Measurements from ENCODE around the gene RNF2. TPM values are rescaled to one million over a fixed set of nuclear protein-coding genes. Genes with fewer than 3 reads are reported as not detected.

The RNF2 gene
- total RNA-seq, 2 donors from 2014 or later, result 12.6 to 14.1 TPM

- DNase-seq (ENCODE audit: low spot score), result no peak
- Histone ChIP-seq H3K27me3 (no peaks in the 10 kb centered on the region), H3K4me3 (no peak overlapping the region), H3K36me3 (peaks cover 69% of the 10 kb centered on the region), H3K4me1 (no peaks in the 10 kb centered on the region), H3K27ac (no peak overlapping the region), H3K9me3 (peaks cover 0 to 4% of the 10 kb centered on the region in 2 donors)
- no peak for TF ChIP-seq CTCF (IDR thresholded peaks at IDR 0.05)
Measured at GRCh38 chr1:185129708-185130107, 84.3 kb downstream of the RNF2 start.

- no peaks in the 10 kb centered on the region for H3K27me3 ChIP-seq
- TF ChIP-seq CTCF (IDR thresholded peaks at IDR 0.05), result no peak
- DNase-seq (ENCODE audit: low spot score), result no peak
- no peak overlapping the region for H3K4me3 ChIP-seq
- peaks cover 55% of the 10 kb centered on the region for H3K36me3 ChIP-seq
- no peak overlapping the region for H3K27ac ChIP-seq
- H3K9me3 ChIP-seq, result peaks cover 0 to 4% of the 10 kb centered on the region in 2 donors
- no peaks in the 10 kb centered on the region for H3K4me1 ChIP-seq
Measured at GRCh38 chr1:185132534-185132933, 87.2 kb downstream of the RNF2 start.

GRCh38 chr1:185137896-185138545 is 92.7 kb downstream of the RNF2 start:
- Histone ChIP-seq H3K9me3 (no peaks in the 10 kb centered on the region), H3K27ac (no peak overlapping the region), H3K4me3 (no peak overlapping the region), H3K4me1 (no peaks in the 10 kb centered on the region), H3K36me3 (peaks cover 45% of the 10 kb centered on the region), H3K27me3 (no peaks in the 10 kb centered on the region)
- TF ChIP-seq CTCF (IDR thresholded peaks at IDR 0.05), result no peak
- DNase-seq (ENCODE audit: low spot score), result no peak

- H3K36me3 ChIP-seq, result peaks cover 35% of the 10 kb centered on the region
- no peaks in the 10 kb centered on the region for H3K4me1 ChIP-seq
- no peak for DNase-seq (ENCODE audit: low spot score)
- no peak overlapping the region for H3K27ac ChIP-seq
- TF ChIP-seq CTCF (IDR thresholded peaks at IDR 0.05), result no peak
- H3K9me3 ChIP-seq, result no peaks in the 10 kb centered on the region
- H3K27me3 ChIP-seq, result no peaks in the 10 kb centered on the region
- H3K4me3 ChIP-seq, result no peak overlapping the region
Measured at GRCh38 chr1:185139246-185139645, 93.9 kb downstream of the RNF2 start.

GRCh38 chr1:185144233-185144632 is 98.9 kb downstream of the RNF2 start:
- H3K27ac ChIP-seq, result no peak overlapping the region
- TF ChIP-seq CTCF (IDR thresholded peaks at IDR 0.05), result no peak
- H3K27me3 ChIP-seq, result no peaks in the 10 kb centered on the region
- H3K36me3 ChIP-seq, result peaks cover 11% of the 10 kb centered on the region
- DNase-seq (ENCODE audit: low spot score), result no peak
- no peaks in the 10 kb centered on the region for H3K4me1 ChIP-seq
- H3K4me3 ChIP-seq, result no peak overlapping the region
- H3K9me3 ChIP-seq, result no peaks in the 10 kb centered on the region

- no peak for TF ChIP-seq CTCF (IDR thresholded peaks at IDR 0.05)
- no peak for DNase-seq (ENCODE audit: low spot score)
- H3K36me3 ChIP-seq, result peaks cover 16% of the 10 kb centered on the region
- no peaks in the 10 kb centered on the region for H3K27me3 ChIP-seq
- H3K9me3 ChIP-seq, result no peaks in the 10 kb centered on the region
- peaks cover 0 to 17% of the 10 kb centered on the region in 2 donors for H3K4me1 ChIP-seq
- no peak overlapping the region for H3K27ac ChIP-seq
- H3K4me3 ChIP-seq, result no peak overlapping the region
Measured at GRCh38 chr1:185151215-185151614, 105.9 kb downstream of the RNF2 start.
